HEK293T (cell line): ENCODE measurements around the gene EED.

Experiments used
- CTCF ChIA-PET: fragments of 350-600 bp; formaldehyde crosslinking; extraction: SDS; loops from one replicate; lab custom pipeline; 2021; ENCODE audit warnings: antibody characterized with exemption, inconsistent platforms; lab: Yijun Ruan, JAX
- POLR2A ChIA-PET: fragments of 350-600 bp; formaldehyde crosslinking; extraction: SDS; loops from one replicate; lab custom pipeline; 2020; ENCODE audit warnings: antibody characterized with exemption, inconsistent platforms; lab: Yijun Ruan, JAX
- DNase-seq: peaks from one replicate; pipeline ENCODE4 v3.0.0; 2012; ENCODE audit warnings: mixed read lengths; ENCODE audit errors: extremely low spot score
- ARNT ChIP-seq: fragments of 450-650 bp; IDR thresholded peaks from 2 replicates; pipeline ENCODE4 v1.6.1; 2017; ENCODE audit warnings: mild to moderate bottlenecking
- BHLHE40 ChIP-seq: fragments of 450-650 bp; IDR thresholded peaks from 2 replicates; pipeline ENCODE4 v1.6.1; 2016; ENCODE audit warnings: mild to moderate bottlenecking, moderate library complexity, borderline replicate concordance
- CTBP1 ChIP-seq: fragments of 450-650 bp; IDR thresholded peaks from 2 replicates; pipeline ENCODE4 v1.6.1; 2016; ENCODE audit warnings: borderline replicate concordance
- ELF4 ChIP-seq: fragments of 450-650 bp; IDR thresholded peaks from 2 replicates; pipeline ENCODE4 v1.6.1; 2017; ENCODE audit warnings: antibody characterized with exemption
- FOXA1 ChIP-seq: fragments of 450-650 bp; IDR thresholded peaks from 2 replicates; pipeline ENCODE4 v1.6.1; 2016; ENCODE audit warnings: mild to moderate bottlenecking
- FOXK2 ChIP-seq: fragments of 450-650 bp; IDR thresholded peaks from 2 replicates; pipeline ENCODE4 v1.6.1; 2016; ENCODE audit warnings: mild to moderate bottlenecking
- FOXM1 ChIP-seq: fragments of 450-650 bp; IDR thresholded peaks from 2 replicates; pipeline ENCODE4 v1.6.1; 2017; ENCODE audit warnings: mild to moderate bottlenecking, borderline replicate concordance
- HDGF ChIP-seq: fragments of 450-650 bp; IDR thresholded peaks from 2 replicates; pipeline ENCODE4 v1.6.1; 2017; ENCODE audit warnings: antibody characterized with exemption, borderline replicate concordance
- L3MBTL2 ChIP-seq: fragments of 450-650 bp; conservative IDR thresholded peaks from 2 replicates; pipeline ENCODE4 v1.6.1; 2016; ENCODE audit warnings: mild to moderate bottlenecking
- LEF1 ChIP-seq: fragments of 450-650 bp; IDR thresholded peaks from 2 replicates; pipeline ENCODE4 v1.6.1; 2017; ENCODE audit warnings: mild to moderate bottlenecking, borderline replicate concordance
- NFRKB ChIP-seq: fragments of 450-650 bp; IDR thresholded peaks from 2 replicates; pipeline ENCODE4 v1.6.1; 2016; ENCODE audit warnings: mild to moderate bottlenecking, moderate library complexity
- SP1 ChIP-seq: fragments of 450-650 bp; IDR thresholded peaks from 2 replicates; pipeline ENCODE4 v1.6.1; 2017
- SUZ12 ChIP-seq: fragments of 450-650 bp; IDR thresholded peaks from 2 replicates; pipeline ENCODE4 v1.6.1; 2016; ENCODE audit warnings: mild to moderate bottlenecking
- TARDBP ChIP-seq: fragments of 450-650 bp; IDR thresholded peaks from 2 replicates; pipeline ENCODE4 v1.6.1; 2016
- ZNF384 ChIP-seq: fragments of 450-650 bp; IDR thresholded peaks from 2 replicates; pipeline ENCODE4 v1.6.1; 2016
- TF ChIP-seq, protein P1 (sequence below): fragments of 450-650 bp; IDR thresholded peaks from 2 replicates; pipeline ENCODE4 v1.6.1; 2016

EED gene

GRCh38 chr11:86251345-86251744 lies 6.8 kb downstream of the EED start:
- no peak for DNase-seq
- CTCF ChIA-PET = no interaction called here
- POLR2A ChIA-PET = no interaction called here
- TF ChIP-seq, protein P1, sequence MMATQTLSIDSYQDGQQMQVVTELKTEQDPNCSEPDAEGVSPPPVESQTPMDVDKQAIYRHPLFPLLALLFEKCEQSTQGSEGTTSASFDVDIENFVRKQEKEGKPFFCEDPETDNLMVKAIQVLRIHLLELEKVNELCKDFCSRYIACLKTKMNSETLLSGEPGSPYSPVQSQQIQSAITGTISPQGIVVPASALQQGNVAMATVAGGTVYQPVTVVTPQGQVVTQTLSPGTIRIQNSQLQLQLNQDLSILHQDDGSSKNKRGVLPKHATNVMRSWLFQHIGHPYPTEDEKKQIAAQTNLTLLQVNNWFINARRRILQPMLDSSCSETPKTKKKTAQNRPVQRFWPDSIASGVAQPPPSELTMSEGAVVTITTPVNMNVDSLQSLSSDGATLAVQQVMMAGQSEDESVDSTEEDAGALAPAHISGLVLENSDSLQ = no peak
- TF ChIP-seq FOXK2 (no peak), ARNT (no peak), L3MBTL2 (no peak), LEF1 (no peak), SUZ12 (no peak), ELF4 (no peak), FOXA1 (no peak), FOXM1 (no peak), HDGF (no peak), CTBP1 (no peak), SP1 (no peak), TARDBP (no peak), BHLHE40 (no peak), ZNF384 (no peak), NFRKB (no peak)

GRCh38 chr11:86255896-86256295 lies 11.3 kb downstream of the EED start:
- no peak for TF ChIP-seq TARDBP
- ChIA-PET POLR2A (no interaction called here), CTCF (no interaction called here)
- DNase-seq = no peak

GRCh38 chr11:86256608-86257007 lies 12.1 kb downstream of the EED start:
- POLR2A ChIA-PET = no interaction called here
- CTCF ChIA-PET = interaction anchor here (0.5 kb wide), 1 partner anchor 18 kb away, joined by 3 read pairs; no protein-coding TSS in a partner anchor
- TF ChIP-seq FOXA1 (no peak), ELF4 (no peak), NFRKB (no peak), SP1 (no peak), SUZ12 (no peak), LEF1 (no peak), FOXK2 (no peak), HDGF (no peak), BHLHE40 (no peak), TARDBP (no peak), CTBP1 (no peak), ARNT (no peak), L3MBTL2 (no peak), ZNF384 (no peak), FOXM1 (no peak)
- TF ChIP-seq, protein P1 = no peak
- DNase-seq = no peak

GRCh38 chr11:86257446-86257845 lies 12.9 kb downstream of the EED start:
- ChIA-PET POLR2A (no interaction called here), CTCF (no interaction called here)
- TF ChIP-seq SP1 = no peak
- TF ChIP-seq CTBP1 = no peak
- no peak for TF ChIP-seq TARDBP
- no peak for TF ChIP-seq FOXA1
- TF ChIP-seq, protein P1 = no peak
- TF ChIP-seq SUZ12 = no peak
- TF ChIP-seq LEF1 = no peak
- no peak for TF ChIP-seq FOXK2
- TF ChIP-seq HDGF = no peak
- no peak for TF ChIP-seq ZNF384
- no peak for TF ChIP-seq NFRKB
- no peak for TF ChIP-seq BHLHE40
- TF ChIP-seq FOXM1 = no peak
- no peak for TF ChIP-seq L3MBTL2
- no peak for TF ChIP-seq ELF4
- no peak for TF ChIP-seq ARNT
- DNase-seq = no peak

- no peak for DNase-seq
- ChIA-PET POLR2A (no interaction called here), CTCF (no interaction called here)
- TF ChIP-seq HDGF = no peak
- no peak for TF ChIP-seq LEF1
- TF ChIP-seq FOXA1 = no peak
- no peak for TF ChIP-seq ZNF384
Measured at GRCh38 chr11:86259730-86260129, 15.2 kb downstream of the EED start.

GRCh38 chr11:86261328-86261727 lies 16.8 kb downstream of the EED start:
- DNase-seq = no peak

DNA sequence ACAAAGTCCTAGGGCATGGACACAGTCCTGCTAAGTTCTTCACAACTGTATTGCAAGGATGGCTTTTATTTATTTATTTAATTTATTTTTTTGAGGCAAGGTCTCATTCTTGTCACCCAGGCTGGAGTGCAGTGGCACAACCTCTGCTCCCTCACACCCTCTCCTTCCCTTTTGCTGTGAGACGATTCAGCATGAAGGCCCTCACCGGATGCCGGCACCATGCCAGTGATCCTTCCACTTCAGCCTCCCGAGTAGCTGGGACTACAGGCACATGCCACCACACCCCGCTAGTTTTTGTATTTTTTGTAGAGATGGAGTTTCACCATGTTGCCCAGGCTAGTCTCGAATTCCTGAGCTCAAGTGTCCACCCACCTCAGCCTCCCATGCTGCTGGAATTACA lies 17.8 kb downstream of the EED start:
- TF ChIP-seq TARDBP (no peak), CTBP1 (no peak), FOXA1 (no peak), ELF4 (no peak), ARNT (no peak), L3MBTL2 (no peak), LEF1 (no peak), BHLHE40 (no peak), FOXM1 (no peak), SUZ12 (no peak), ZNF384 (no peak), SP1 (no peak)
- TF ChIP-seq, protein P1 = no peak
- no peak for DNase-seq
- CTCF ChIA-PET = no interaction called here
- POLR2A ChIA-PET = no interaction called here

More at GRCh38 chr11:86261328-86261727, 16.8 kb downstream of the EED start:
- POLR2A ChIA-PET = no interaction called here
- CTCF ChIA-PET = no interaction called here
- TF ChIP-seq, protein P1 = no peak
